Vagina (tissue), 2 donors: ENCODE results near the gene MOBP.

ENCODE experiments used
- CTCF ChIP-seq, 3 experiments: fragments of 450-650 bp in 2 of 3; fragments of 200-600 bp in 1 of 3; sonication (generic) in 1 of 3; IDR thresholded peaks; one replicate each; pipeline ENCODE4 v1.5.1; 2017 to 2019; ENCODE audit warnings: antibody characterized with exemption in 3 of 3, mild to moderate bottlenecking in 2 of 3, moderate library complexity in 2 of 3
- POLR2A ChIP-seq, 2 donors: fragments of 450-650 bp; IDR thresholded peaks; one replicate each; pipeline ENCODE4 v1.6.1; 2017; ENCODE audit warnings: antibody characterized with exemption in 2 of 2, mild to moderate bottlenecking in 2 of 2, moderate library complexity in 2 of 2
- POLR2AphosphoS5 ChIP-seq, 2 donors: sonication (generic); formaldehyde crosslinking; IDR thresholded peaks; one replicate each; pipeline ENCODE4 v1.9.0; 2017; ENCODE audit warnings: antibody characterized with exemption in 2 of 2, mild to moderate bottlenecking in 2 of 2, low read depth in 1 of 2; ENCODE audit not compliant: insufficient read depth in 1 of 2

DNA sequence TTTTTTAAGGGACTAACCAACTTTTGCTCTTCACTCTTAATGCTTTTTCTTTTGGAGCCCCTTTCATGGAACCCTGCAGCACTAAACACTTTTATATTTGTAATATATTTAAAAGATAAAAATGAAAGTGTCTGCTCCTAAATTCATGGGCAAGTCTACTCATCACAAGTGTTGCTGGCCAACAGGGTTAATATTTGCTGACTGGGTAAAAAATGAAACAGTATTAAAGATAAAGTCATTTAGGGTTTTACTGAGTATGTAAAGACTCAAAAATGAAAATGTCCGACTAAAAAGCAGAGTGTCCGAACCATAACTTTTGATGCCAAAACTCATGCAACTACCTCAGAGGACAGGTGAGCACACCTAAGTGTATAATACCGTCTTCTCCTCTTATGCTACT, 54.0 kb downstream of the MOBP start:
- TF ChIP-seq CTCF (IDR thresholded peaks at IDR 0.05) (no peak), POLR2AphosphoS5 (IDR thresholded peaks at IDR 0.05; ENCODE audit: insufficient read depth in 1 of 2, low read depth in 1 of 2) (no peak), POLR2A (IDR thresholded peaks at IDR 0.05) (no peak)
